Right renal cortex interstitium (tissue), 3 donors: ENCODE measurements around the gene TMBIM6. TPM values are rescaled to one million over a fixed set of nuclear protein-coding genes. Genes with fewer than 3 reads are reported as not detected.
A peak's percentile ranks its signal among the peaks of the same experiment; 100 is the strongest.
"Not testable (repeated sequence)": the region's sequence is repeated elsewhere in the genome, so short reads cannot be mapped to it uniquely, and the experiment has no call there.

ENCODE experiments used
- DNase-seq, 3 donors: peaks; one replicate each; pipeline ENCODE4 v3.0.0-alpha.2; 2013; ENCODE audit warnings: low read depth in 3 of 3, low spot score in 2 of 3
- polyA plus RNA-seq, 3 donors: library from polyadenylated mRNA; unstranded; fragments of 120-200 nt; gene quantifications; one replicate each; pipeline ENCODE4 v1.2.1, GENCODE V29; 2013; ENCODE audit not compliant: insufficient read length in 3 of 3

The TMBIM6 gene
- polyA plus RNA-seq, 3 donors, result 778 to 791 (median 781) TPM

DNA sequence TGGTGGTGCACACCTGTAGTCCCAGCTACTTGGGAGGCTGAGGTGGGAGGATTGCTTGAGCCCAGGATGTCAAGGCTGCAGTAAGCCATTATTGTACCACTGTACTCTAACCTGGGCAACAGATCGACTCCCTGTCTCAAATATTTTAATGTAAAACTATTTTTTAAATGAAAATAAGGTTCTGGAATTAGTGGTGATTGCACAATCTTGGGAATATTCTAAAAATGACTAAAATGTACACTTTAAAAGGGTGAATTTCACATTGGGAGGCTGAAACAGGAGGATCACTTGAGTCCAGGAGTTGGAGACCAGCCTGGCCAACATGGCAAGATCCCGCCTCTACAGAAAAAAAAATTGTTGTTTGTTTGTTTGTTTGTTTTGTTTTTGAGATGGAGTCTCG, 12.9 kb upstream of the TMBIM6 start:
- DNase-seq, result no peak

GRCh38 chr12:49730050-49730449, 11.3 kb upstream of the TMBIM6 start:
- DNase-seq, result no peak

DNA sequence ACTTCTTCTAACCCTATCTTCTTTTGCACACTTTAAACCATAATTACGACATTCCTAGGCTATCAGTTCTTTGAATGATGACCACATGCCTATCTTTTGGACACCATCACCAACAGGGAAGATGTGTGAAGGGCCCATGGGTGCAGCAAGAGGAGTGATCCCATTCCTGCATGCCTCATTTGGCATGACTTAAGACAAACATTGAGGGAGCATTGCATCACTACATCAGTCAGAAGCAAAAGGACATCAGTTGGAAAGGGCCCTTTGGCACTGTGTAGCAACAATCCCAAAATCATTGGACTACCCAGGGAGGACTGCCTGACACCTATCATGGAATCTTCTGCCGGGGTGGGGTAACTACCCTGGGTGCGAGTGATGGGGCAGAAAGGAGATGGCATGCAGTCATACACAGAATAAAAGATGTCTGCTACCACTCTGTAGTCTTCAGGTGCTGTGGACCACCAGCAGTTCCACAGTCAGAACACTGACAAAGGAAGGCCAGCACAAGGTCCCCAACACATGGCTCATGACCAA, 10.7 kb upstream of the TMBIM6 start:
- no peak for DNase-seq

GRCh38 chr12:49733219-49734017, 7.9 kb upstream of the TMBIM6 start:
- DNase-seq, result no peak

GRCh38 chr12:49734900-49735299, 6.5 kb upstream of the TMBIM6 start:
- not testable (repeated sequence) for DNase-seq

- DNase-seq, result not testable (repeated sequence)
Observed at GRCh38 chr12:49738721-49739120, 2.6 kb upstream of the TMBIM6 start.

- DNase-seq, result not testable (repeated sequence)
Observed at GRCh38 chr12:49740277-49740676, 1.1 kb upstream of the TMBIM6 start.

DNA sequence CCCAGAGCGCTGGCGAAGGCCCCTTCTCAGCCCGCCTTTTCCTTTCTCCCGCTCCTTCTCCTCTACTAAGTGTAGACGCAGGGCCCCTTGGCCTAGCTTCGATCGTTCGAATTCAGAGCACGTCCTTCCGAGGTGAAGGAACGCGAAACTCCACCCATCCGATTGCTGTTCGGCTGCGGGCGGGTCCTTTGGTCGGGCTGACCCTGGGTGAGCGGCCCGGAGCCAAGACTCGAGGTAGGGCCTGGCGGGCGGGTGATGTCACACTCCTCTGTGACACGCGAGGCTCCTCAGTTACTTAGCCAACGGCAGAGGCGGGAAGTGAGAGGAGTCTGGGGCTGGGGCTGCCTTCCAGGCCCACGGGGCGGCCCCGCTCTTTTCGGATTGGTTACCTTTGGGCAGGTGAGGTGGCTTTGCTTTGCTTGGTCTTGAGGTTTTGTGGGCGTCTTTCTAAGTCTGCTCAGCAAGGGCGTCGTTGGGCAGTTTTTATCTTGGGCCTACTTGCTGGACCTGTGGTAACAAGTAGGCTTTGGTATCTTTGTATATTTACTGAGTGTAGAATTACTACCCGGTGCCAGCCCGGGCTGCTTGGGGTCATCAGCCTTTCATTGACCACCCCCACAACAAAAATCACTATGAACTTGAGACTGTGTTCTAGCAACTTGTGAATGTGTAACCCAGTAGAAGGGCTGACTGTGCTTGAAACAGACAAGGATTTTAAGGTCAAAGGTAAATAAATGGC, 694 bp downstream of the TMBIM6 start:
- DNase-seq, result peak in 2 of 3 donors; percentile 36 to 39

DNA sequence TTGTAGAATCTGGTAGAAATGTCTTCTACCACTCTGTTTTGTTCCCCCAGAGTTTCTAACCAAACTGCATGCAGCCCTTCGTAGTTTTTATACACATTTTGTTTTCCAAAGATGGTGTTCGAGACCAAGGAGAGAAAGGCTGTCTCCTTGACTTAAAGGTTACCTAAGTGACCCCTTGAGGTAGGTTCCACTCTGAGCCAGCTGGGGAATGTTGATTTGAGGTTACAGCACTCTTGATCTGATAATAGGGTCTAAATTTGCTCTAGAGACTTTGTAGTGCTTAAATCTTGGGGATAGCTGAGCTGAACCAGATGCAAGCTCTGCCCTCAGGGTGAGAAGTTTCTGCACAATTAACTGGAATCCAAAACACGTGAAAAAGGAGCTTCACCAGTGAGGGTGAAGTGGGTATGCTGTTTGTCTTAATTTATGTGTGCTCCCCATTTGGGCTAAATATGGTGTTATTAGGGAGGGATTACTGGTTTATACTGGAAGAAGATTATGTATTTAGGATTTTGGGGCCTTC, 3.1 kb downstream of the TMBIM6 start:
- no peak for DNase-seq

DNA sequence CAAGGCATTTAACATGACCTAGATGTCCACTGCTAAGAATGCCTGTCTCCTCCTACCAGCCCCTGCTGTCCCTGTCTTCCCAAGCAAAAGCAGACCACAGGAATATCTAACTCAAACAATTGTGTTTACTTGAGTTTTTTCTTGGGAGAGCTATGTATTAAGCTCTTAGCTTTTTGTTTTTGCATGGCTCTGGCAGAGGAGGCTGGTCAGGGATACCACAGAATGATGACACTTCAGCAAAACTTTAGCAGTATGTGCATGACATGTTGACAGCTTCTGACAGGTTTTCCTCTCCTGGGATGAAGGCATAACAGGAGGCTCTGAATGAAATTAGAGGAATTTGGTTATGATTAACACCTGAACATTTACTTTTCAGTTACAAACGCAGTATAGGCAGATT, 6.9 kb downstream of the TMBIM6 start:
- DNase-seq, result no peak

DNA sequence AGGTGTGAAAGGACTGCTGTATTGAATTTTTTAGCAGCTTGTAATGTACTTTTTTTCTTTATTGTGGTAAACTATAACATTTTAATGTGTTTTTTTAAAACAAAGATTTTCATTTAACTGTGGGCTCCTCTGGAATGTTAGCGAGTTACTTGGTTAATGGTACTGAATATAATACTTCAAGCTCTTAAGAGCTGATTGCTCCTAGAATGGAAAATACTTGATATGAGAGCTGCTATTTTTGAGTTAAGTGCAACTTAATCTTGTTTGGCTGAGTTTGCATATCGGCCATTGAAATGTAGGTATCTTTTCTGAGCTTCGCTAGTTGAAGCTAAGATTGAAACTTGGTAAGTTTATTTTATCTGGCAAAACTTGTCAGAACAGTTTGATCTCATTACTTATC, 7.4 kb downstream of the TMBIM6 start:
- DNase-seq, result no peak

GRCh38 chr12:49750027-49750995, 9.0 kb downstream of the TMBIM6 start:
- no peak for DNase-seq

DNA sequence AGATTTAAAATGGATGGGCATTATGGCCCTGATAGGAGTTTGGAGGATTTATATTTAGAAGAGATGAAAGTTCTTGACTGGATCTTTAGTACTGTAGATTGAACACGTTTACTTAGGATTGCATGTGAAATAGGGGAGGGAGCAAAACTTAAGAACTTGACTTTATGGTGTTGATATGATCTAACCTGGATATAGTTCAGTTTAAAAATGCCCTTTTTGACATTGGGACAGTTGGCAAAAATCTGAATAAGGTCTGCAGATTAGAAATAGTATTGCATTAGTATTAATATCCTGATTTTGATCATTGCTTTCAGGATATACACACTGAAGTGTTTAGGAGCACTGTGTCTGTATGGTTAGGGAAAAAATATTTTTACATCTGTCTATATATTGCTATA, 9.6 kb downstream of the TMBIM6 start:
- DNase-seq, result no peak

GRCh38 chr12:49761677-49762467, 20.5 kb downstream of the TMBIM6 start:
- no peak for DNase-seq

- DNase-seq, result no peak
Observed at GRCh38 chr12:49762468-49762847, 21.1 kb downstream of the TMBIM6 start.

DNA sequence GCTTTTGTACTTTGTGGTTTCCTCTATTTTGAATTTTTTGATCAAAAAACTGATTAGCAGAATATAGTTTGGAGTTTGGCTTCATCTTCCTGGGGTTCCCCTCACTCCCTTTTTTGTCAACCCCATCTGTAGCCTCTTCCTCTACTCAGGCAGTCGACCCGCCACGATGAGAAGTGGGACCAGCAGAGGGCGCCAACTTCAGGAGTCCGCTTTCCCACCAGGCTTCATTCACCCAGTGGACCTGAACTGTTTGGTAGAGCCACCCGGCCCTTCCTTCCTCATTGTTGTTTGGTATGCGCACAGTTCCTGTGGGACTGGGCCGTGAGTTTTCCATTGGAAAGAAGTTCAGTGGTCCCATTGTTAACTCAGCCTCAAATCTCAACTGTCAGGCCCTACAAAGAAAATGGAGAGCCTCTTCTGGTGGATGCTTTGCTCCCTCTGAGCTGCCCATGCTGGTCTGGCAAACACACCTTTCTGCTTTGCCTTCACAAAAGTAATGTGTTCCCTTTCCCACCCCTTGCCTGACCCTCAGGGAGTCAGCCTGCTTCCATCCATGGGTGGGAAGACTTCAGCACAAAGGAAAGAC, 21.7 kb downstream of the TMBIM6 start:
- no peak for DNase-seq

DNA sequence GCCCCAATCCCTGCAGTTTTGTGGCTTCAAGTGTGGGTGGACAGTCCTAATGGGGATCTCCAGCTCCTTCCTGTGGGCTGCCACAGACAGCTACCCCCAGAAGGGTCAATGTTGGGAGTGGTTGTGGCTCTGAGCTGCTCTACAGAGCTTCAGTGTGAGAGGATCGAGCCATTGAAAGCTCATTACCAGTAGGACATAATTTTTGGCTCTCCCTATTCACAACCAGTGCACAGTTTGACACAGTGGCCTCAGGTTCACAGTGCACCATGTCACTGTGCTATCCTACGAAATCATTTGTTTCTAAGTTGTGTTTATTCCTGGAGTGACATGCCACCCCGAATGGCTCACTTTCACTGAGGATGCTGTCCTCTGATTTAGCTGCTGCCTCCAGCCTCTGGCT, 22.8 kb downstream of the TMBIM6 start:
- DNase-seq, result no peak

DNA sequence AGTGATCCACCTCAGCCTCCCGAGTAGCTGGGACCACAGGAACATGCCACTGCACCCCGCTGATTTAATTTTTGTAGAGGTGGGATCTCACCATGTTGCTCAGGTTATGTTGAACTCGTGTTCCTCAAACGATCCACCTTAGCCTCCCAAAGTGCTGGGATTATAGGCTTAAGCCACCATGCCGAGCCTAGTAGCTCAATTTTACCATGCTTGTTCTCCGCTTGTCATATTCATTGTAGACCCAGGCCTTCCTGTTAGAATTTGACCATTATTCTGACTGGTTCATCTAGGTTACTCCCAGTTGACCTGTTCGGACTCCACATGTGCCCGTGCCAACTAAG, 24.7 kb downstream of the TMBIM6 start:
- no peak for DNase-seq

DNA sequence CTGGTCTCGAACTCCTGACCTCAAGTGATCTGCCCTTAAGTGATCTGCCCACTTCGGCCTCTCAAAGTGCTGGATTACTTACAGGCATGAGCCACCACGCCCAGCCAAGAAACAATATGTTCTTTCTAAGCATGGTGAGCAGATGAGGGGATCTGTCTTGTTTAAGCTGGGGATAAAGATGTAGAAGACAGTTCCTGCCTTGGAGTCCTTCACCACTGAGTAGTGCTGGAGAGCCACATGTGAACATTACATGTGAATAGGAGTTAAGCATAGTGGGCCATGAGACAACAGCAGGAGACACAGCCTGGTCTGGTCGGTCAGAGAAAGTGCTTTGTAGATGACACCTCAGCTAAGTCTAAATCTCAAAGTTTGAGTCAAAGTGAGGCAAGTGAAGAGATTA, 26.0 kb downstream of the TMBIM6 start:
- no peak for DNase-seq
